HepG2 (cell line): ENCODE measurements around the gene ACTN4. TPM values are rescaled to one million over a fixed set of nuclear protein-coding genes. Genes with fewer than 3 reads are reported as not detected.

Experiments
- ATAC-seq: fragments of 200-7000 bp; cut with Tn5 transposase; 3 replicates; pipeline ENCODE4 v1.9.1; 2020; ENCODE audit warnings: mild to moderate bottlenecking, moderate library complexity
- BruUV-seq: library from RNA; stranded (reverse); fragments of 400-500 nt; replicated peaks from 2 replicates; lab custom pipeline; 2021; lab: Mats Ljungman, UMichigan
- CTCF ChIA-PET: fragments of 300-600 bp; formaldehyde crosslinking; extraction: SDS; loops from one replicate; lab custom pipeline; 2021; ENCODE audit warnings: low total read pairs, inconsistent platforms, low intra/inter-chr PET ratio; lab: Yijun Ruan, JAX
- POLR2A ChIA-PET: fragments of 350-600 bp; sonication (Branson Sonifier 250); formaldehyde crosslinking; loops from one replicate; lab custom pipeline; 2020; ENCODE audit warnings: antibody characterized with exemption, inconsistent platforms; lab: Yijun Ruan, JAX
- DNase-seq: peaks from one replicate; pipeline ENCODE4 v3.0.0-alpha.2; 2015; ENCODE audit warnings: low spot score
- FAIRE-seq: peaks from 3 replicates; lab custom pipeline; 2011; peaks lifted over from hg19 to GRCh38; lab: Jason Lieb, UNC
- H2AFZ ChIP-seq: one replicate; pipeline ENCODE4 v1.6.1; 2011; ENCODE audit warnings: low read length, inconsistent platforms
- H3K27ac ChIP-seq: fragments of 300-600 bp; 3 replicates; pipeline ENCODE4 v1.8.0; 2011; ENCODE audit warnings: mixed run types, mild to moderate bottlenecking, mixed read lengths, low read length, inconsistent platforms; ENCODE audit not compliant: insufficient read depth; ENCODE audit errors: extremely low read length
- H3K27me3 ChIP-seq, 2 experiments: fragments of 200-600 bp in 1 of 2; 2 replicates in 1 of 2; 3 replicates in 1 of 2; pipeline versions ENCODE4 v1.6.0 to v1.8.0; 2011; ENCODE audit warnings: low read length in 2 of 2, mild to moderate bottlenecking in 2 of 2, moderate library complexity in 2 of 2, inconsistent platforms in 1 of 2; ENCODE audit not compliant: insufficient read depth in 2 of 2, control insufficient read depth in 1 of 2
- H3K36me3 ChIP-seq, 2 experiments: fragments of 200-600 bp in 1 of 2; replicated peaks in 1 of 2; 2 replicates in 1 of 2; 3 replicates in 1 of 2; pipeline versions ENCODE4 v1.5.1 to v1.8.0; 2011; ENCODE audit warnings: low read length in 2 of 2, inconsistent platforms in 1 of 2; ENCODE audit not compliant: insufficient read depth in 2 of 2, control insufficient read depth in 1 of 2
- H3K4me1 ChIP-seq: 2 replicates; pipeline ENCODE4 v1.5.1; 2012; ENCODE audit warnings: low read length, inconsistent platforms; ENCODE audit not compliant: insufficient read depth
- H3K4me2 ChIP-seq: 2 replicates; pipeline ENCODE4 v1.6.0; 2011; ENCODE audit warnings: low read depth, low read length, inconsistent platforms
- H3K4me3 ChIP-seq, 3 experiments: fragments of 200-600 bp in 1 of 3; sonication (generic), shearing (Covaris generic) in 1 of 3; replicated peaks in 1 of 3; 2 replicates each; pipeline ENCODE4 v1.5.1; 2011 to 2016; ENCODE audit warnings: low read length in 3 of 3, inconsistent platforms in 2 of 3, low read depth in 2 of 3, mild to moderate bottlenecking in 2 of 3, control low read depth in 1 of 3, mixed read lengths in 1 of 3; ENCODE audit not compliant: insufficient read depth in 1 of 3
- H3K79me2 ChIP-seq: one replicate; pipeline ENCODE4 v1.6.1; 2011; ENCODE audit warnings: low read length, inconsistent platforms; ENCODE audit not compliant: insufficient read depth
- H3K9ac ChIP-seq: 2 replicates; pipeline ENCODE4 v1.6.0; 2011; ENCODE audit warnings: mild to moderate bottlenecking, low read depth, low read length, inconsistent platforms; ENCODE audit not compliant: insufficient read depth
- H3K9me3 ChIP-seq: 2 replicates; pipeline ENCODE4 v1.5.1; 2012; ENCODE audit warnings: mild to moderate bottlenecking, low read length
- H4K20me1 ChIP-seq: 2 replicates; pipeline ENCODE4 v1.6.0; 2011; ENCODE audit warnings: inconsistent platforms, mild to moderate bottlenecking, low read length, moderate library complexity; ENCODE audit not compliant: insufficient read depth
- AGO2 ChIP-seq: fragments of 200-400 bp; formaldehyde crosslinking; optimal IDR thresholded peaks from 2 replicates; pipeline ENCODE3; 2017; ENCODE audit warnings: mild to moderate bottlenecking, low read depth, low read length, moderate library complexity
- BORCS8-MEF2B ChIP-seq: sonication (generic); formaldehyde crosslinking; IDR thresholded peaks from 2 replicates; pipeline ENCODE4 v1.8.0; 2022; ENCODE audit warnings: mild to moderate bottlenecking, missing genetic modification reagents
- FOSL2 ChIP-seq: sonication (generic); formaldehyde crosslinking; IDR thresholded peaks from 2 replicates; pipeline ENCODE4 v1.4.0; 2020; ENCODE audit warnings: missing genetic modification reagents
- FOXP1 ChIP-seq, 2 experiments: fragments of 450-650 bp in 1 of 2; IDR thresholded peaks; 2 replicates each; pipeline ENCODE4 v1.6.1; 2017 to 2018; ENCODE audit warnings: antibody characterized with exemption in 1 of 2
- HNRNPL ChIP-seq: fragments of 200-400 bp; formaldehyde crosslinking; IDR thresholded peaks from 2 replicates; pipeline ENCODE4 v1.6.1; 2017; ENCODE audit warnings: mild to moderate bottlenecking, low read depth, low read length
- JUNB ChIP-seq: sonication (generic); formaldehyde crosslinking; IDR thresholded peaks from 2 replicates; pipeline ENCODE4 v1.8.0; 2022; ENCODE audit warnings: missing genetic modification reagents, mild to moderate bottlenecking, borderline replicate concordance
- KMT2A ChIP-seq: sonication (generic); formaldehyde crosslinking; IDR thresholded peaks from 2 replicates; pipeline ENCODE4 v1.4.0; 2020; ENCODE audit warnings: missing genetic modification reagents
- LRRFIP1 ChIP-seq: sonication (generic); formaldehyde crosslinking; conservative IDR thresholded peaks from 2 replicates; pipeline ENCODE4 v1.4.0; 2020; ENCODE audit warnings: missing genetic modification reagents
- NRL ChIP-seq: sonication (generic); formaldehyde crosslinking; IDR thresholded peaks from 2 replicates; pipeline ENCODE4 v1.5.0; 2020; ENCODE audit warnings: missing genetic modification reagents, mild to moderate bottlenecking, moderate library complexity, borderline replicate concordance
- POLR2A ChIP-seq, 2 experiments: IDR thresholded peaks; 2 replicates each; pipeline ENCODE4 v1.6.1; 2011; ENCODE audit warnings: low read depth in 2 of 2, low read length in 2 of 2, mild to moderate bottlenecking in 1 of 2, moderate library complexity in 1 of 2; ENCODE audit not compliant: insufficient read depth in 1 of 2
- RBM22 ChIP-seq: fragments of 200-400 bp; formaldehyde crosslinking; optimal IDR thresholded peaks from 2 replicates; pipeline ENCODE3; 2017; ENCODE audit warnings: mild to moderate bottlenecking, low read length, moderate library complexity
- RBM39 ChIP-seq: fragments of 200-400 bp; formaldehyde crosslinking; IDR thresholded peaks from one replicate; pipeline ENCODE4 v1.6.1; 2018; ENCODE audit warnings: antibody characterized with exemption, mild to moderate bottlenecking, low read depth, low read length; ENCODE audit not compliant: poor library complexity, severe bottlenecking
- SUZ12 ChIP-seq: fragments of 150-350 bp; IDR thresholded peaks from 2 replicates; pipeline ENCODE4 v1.6.1; 2014; ENCODE audit warnings: low read depth, low read length
- TCF12 ChIP-seq, 2 experiments: fragments of 450-650 bp in 1 of 2; sonication (generic) in 1 of 2; formaldehyde crosslinking in 1 of 2; IDR thresholded peaks; 2 replicates each; pipeline versions ENCODE4 v1.6.1 to v1.8.0; 2017 to 2022; ENCODE audit warnings: antibody characterized with exemption in 1 of 2, mild to moderate bottlenecking in 1 of 2, missing genetic modification reagents in 1 of 2, moderate library complexity in 1 of 2
- ZBTB33 ChIP-seq: sonication (generic); formaldehyde crosslinking; IDR thresholded peaks from 2 replicates; pipeline ENCODE4 v1.4.0; 2020; ENCODE audit warnings: missing genetic modification reagents
- ZBTB44 ChIP-seq: sonication (generic); formaldehyde crosslinking; IDR thresholded peaks from 2 replicates; pipeline ENCODE4 v1.4.0; 2020; ENCODE audit warnings: missing genetic modification reagents
- ZMYM3 ChIP-seq: sonication (generic); formaldehyde crosslinking; IDR thresholded peaks from 2 replicates; pipeline ENCODE4 v1.5.1; 2020; ENCODE audit warnings: mild to moderate bottlenecking, missing genetic modification reagents
- ZNF629 ChIP-seq: sonication (generic); formaldehyde crosslinking; conservative IDR thresholded peaks from 2 replicates; pipeline ENCODE4 v1.5.0; 2020; ENCODE audit warnings: missing genetic modification reagents
- WGBS: methylation state at CpG from one replicate; pipeline ENCODE4 v1.1.6; 2017; ENCODE audit warnings: low lambda C conversion rate; 5-methylcytosine and 5-hydroxymethylcytosine counted together
- in situ Hi-C: cut with HindIII; loops from 2 replicates; pipeline ENCODE4 v1.10.0; 2017; ENCODE audit warnings: low pct_unique_long_range_greater_than_20kb; ENCODE audit not compliant: extremely low pct_ligation_motif_present
- intact Hi-C: fragments of 100-400 bp; cut with micrococcal nuclease; formaldehyde crosslinking; loops from one replicate; pipeline ENCODE4 v1.10.0; 2022; ENCODE audit not compliant: unreplicated experiment
- polyA plus RNA-seq, 8 experiments: library from polyadenylated mRNA; depleted of rRNA in 3 of 8; stranded (reverse) in 7 of 8; unstranded in 1 of 8; fragments of >200 nt; fragmentation: Illumina TruSeq in 4 of 8; extraction: Trizol in 4 of 8; gene quantifications; 2 replicates each; pipeline versions ENCODE4 v1.2.1 to v1.2.3, GENCODE V29; 2011 to 2016; ENCODE audit warnings: low read depth in 4 of 8, missing spikeins in 1 of 8, mixed read lengths in 1 of 8; ENCODE audit not compliant: insufficient read depth in 1 of 8
- total RNA-seq, 5 experiments: library from RNA; depleted of rRNA; stranded (reverse); fragments of >200 nt; fragmentation: Illumina TruSeq; extraction: Trizol; gene quantifications; 2 replicates each; pipeline ENCODE4 v1.2.3, GENCODE V29; 2016; ENCODE audit warnings: low read depth in 1 of 5

The ACTN4 gene
- total and polyA plus RNA-seq, 2 of the 13 experiments (the other 11 are each of a cell fraction or from before 2014, with no cell fraction given) = 171 to 192 TPM

GRCh38 chr19:38733493-38734175, 86.2 kb downstream of the ACTN4 start:
- Histone ChIP-seq H3K79me2 (no peaks in the 10 kb centered on the region), H3K9me3 (no peaks in the 10 kb centered on the region), H3K4me3 (no peak overlapping the region), H2AFZ (no peak overlapping the region), H3K9ac (no peak overlapping the region), H3K4me2 (no peak overlapping the region), H3K27ac (no peak overlapping the region), H3K36me3 (peaks cover 6 to 12% of the 10 kb centered on the region in 2 experiments; a peak in 3 of 5 replicates), H3K4me1 (peaks cover 42% of the 10 kb centered on the region), H4K20me1 (no peaks in the 10 kb centered on the region), H3K27me3 (no peaks in the 10 kb centered on the region)
- no peak for DNase-seq
- FAIRE-seq = no peak
- CTCF ChIA-PET = no interaction called here
- 83% methylated on average over 4 of the region's 6 CpGs for WGBS
- in situ Hi-C loops = loop anchor here (25.0 kb wide), 1 partner anchor 179 kb away; the partner anchor contains the start of gene CCER2
- POLR2A ChIA-PET = interaction anchor here (0.5 to 2.0 kb wide), 7 partner anchors 32 to 144 kb away, joined by 3 to 10 read pairs (median 3); partner anchors contain the start of genes ECH1, HNRNPL and RINL
- ATAC-seq = peak; percentile 1; the same call in 1 of the 3 replicates
- BruUV-seq = no TSS peak
- intact Hi-C loops = loop anchor here (5.0 kb wide), 2 partner anchors 99 to 199 kb away; partner anchors contain the start of genes ECH1, MRPS12 and SARS2
- TF ChIP-seq RBM22 (peak; percentile 82), ZBTB44 (CRISPR knock-in tag) (no peak), TCF12 (IDR thresholded peaks at IDR 0.05) (no peak), TCF12 (CRISPR knock-in tag; IDR thresholded peaks at IDR 0.05) (no peak), KMT2A (no peak), FOSL2 (CRISPR knock-in tag) (peak; percentile 11; the same call in 1 of the 2 replicates), NRL (CRISPR knock-in tag) (0 out of 2 replicates have a peak, but pooled peaks have one; percentile 15), FOXP1 (IDR thresholded peaks at IDR 0.05) (no peak), FOXP1 (CRISPR knock-in tag; IDR thresholded peaks at IDR 0.05) (no peak), JUNB (CRISPR knock-in tag) (no peak), AGO2 (peak; percentile 88), BORCS8-MEF2B (CRISPR knock-in tag) (0 out of 2 replicates have a peak, but pooled peaks have one; percentile 20), LRRFIP1 (CRISPR knock-in tag) (no peak), ZMYM3 (CRISPR knock-in tag) (peak; percentile 67; the same call in 1 of the 2 replicates), HNRNPL (0 out of 2 replicates have a peak, but pooled peaks have one; percentile 8), RBM39 (peak; percentile 42), SUZ12 (no peak), ZBTB33 (no peak), POLR2A (IDR thresholded peaks at IDR 0.05; ENCODE audit: insufficient read depth in 1 of 2, low read depth in 2 of 2, low read length in 2 of 2) (peak in 1 of 2 experiments; percentile 48; a peak in 2 of 4 replicates), ZNF629 (CRISPR knock-in tag) (peak; percentile 95)
